ENCODE measurements around the gene ZNF582. TPM values are rescaled to one million over a fixed set of nuclear protein-coding genes. Genes with fewer than 3 reads are reported as not detected.

The ZNF582 gene
- total and polyA plus RNA-seq, 2 donors (not counting 3 experiments of a cell fraction or from before 2014, with no cell fraction given) = 2.5 to 2.9 TPM

- Histone ChIP-seq H3K79me2 (ENCODE audit: control insufficient read depth, insufficient read depth, low read length) (no peaks in the 10 kb centered on the region), H3K4me2 (ENCODE audit: insufficient read depth, low read length) (no peak overlapping the region), H3K9me1 (replicated peaks; ENCODE audit: control insufficient read depth, extremely low read depth, insufficient read depth, low read length) (no peaks in the 10 kb centered on the region), H3K9me3 (replicated peaks; ENCODE audit: control insufficient read depth, insufficient read depth, low read length) (peaks cover 2% of the 10 kb centered on the region), H4K20me1 (replicated peaks; ENCODE audit: control insufficient read depth, extremely low read depth, insufficient read depth, low read length) (no peaks in the 10 kb centered on the region), H3K4me3 (replicated peaks in 1 of 3; ENCODE audit: insufficient read depth in 1 of 3, low read depth in 1 of 3, low read length in 3 of 3) (no peak overlapping the region), H3K27ac (ENCODE audit: insufficient read depth, low read depth, low read length) (no peak overlapping the region), H2AFZ (ENCODE audit: low read depth, low read length) (no peak overlapping the region), H3K9ac (replicated peaks; ENCODE audit: extremely low read depth, insufficient read depth, low read length) (no peak overlapping the region), H3K36me3 (ENCODE audit: control insufficient read depth in 2 of 2, extremely low read depth in 1 of 2, insufficient read depth in 2 of 2, low read length in 2 of 2) (no peaks in the 10 kb centered on the region), H3K27me3 (ENCODE audit: control insufficient read depth in 2 of 2, insufficient read depth in 2 of 2, low read length in 2 of 2) (no peaks in the 10 kb centered on the region), H3K4me1 (ENCODE audit: control insufficient read depth, extremely low read depth, insufficient read depth, low read length) (peaks cover 3% of the 10 kb centered on the region)
- no TSS peak for BruUV-seq (replicated peaks)
- dilution Hi-C loops (cut with MboI; ENCODE audit: extremely low pct_ligation_motif_present, low sequenced_read_pairs) = no loop called here
- ChIA-PET CTCF (no interaction called here), POLR2A (no interaction called here)
- intact Hi-C loops (cut with micrococcal nuclease) = no loop called here
- TF ChIP-seq FOS (IDR thresholded peaks at IDR 0.05; ENCODE audit: borderline replicate concordance, insufficient read depth, low read length) (no peak), MYC (IDR thresholded peaks at IDR 0.05; ENCODE audit: low read depth, low read length) (no peak), MAX (IDR thresholded peaks at IDR 0.05; ENCODE audit: insufficient read depth, insufficient read length) (no peak), GATA2 (IDR thresholded peaks at IDR 0.05; ENCODE audit: insufficient read depth, insufficient read length, low read depth, low read length) (no peak), CTCF (IDR thresholded peaks at IDR 0.05; ENCODE audit: extremely low read depth in 1 of 2, insufficient read depth in 1 of 2, low read depth in 1 of 2, low read length in 2 of 2) (no peak), POLR2A (IDR thresholded peaks at IDR 0.05; ENCODE audit: low read depth, low read length) (no peak), POLR2AphosphoS5 (IDR thresholded peaks at IDR 0.05; ENCODE audit: insufficient read depth, low read depth, low read length) (no peak), JUN (IDR thresholded peaks at IDR 0.05; ENCODE audit: borderline replicate concordance, insufficient read depth, insufficient read length, low read depth) (no peak), EZH2 (IDR thresholded peaks at IDR 0.05; ENCODE audit: borderline replicate concordance, low read depth, low read length, severe bottlenecking) (no peak)
- no peak for DNase-seq (ENCODE audit: low read depth, low spot score)
- FAIRE-seq = no peak
Measured at GRCh38 chr19:56398809-56399208, 5.5 kb upstream of the ZNF582 start.

Measured in endothelial cell of umbilical vein (primary cell).